GM18951 (cell line): ENCODE data around the gene CDH22.

Experiments used
- POLR2A ChIP-seq: IDR thresholded peaks from 4 replicates; pipeline ENCODE4 v1.6.1; 2011; ENCODE audit warnings: mild to moderate bottlenecking; ENCODE audit not compliant: insufficient read length, insufficient read depth; ENCODE audit errors: extremely low read depth
- in situ Hi-C: fragments of 300-500 bp; cut with MboI; formaldehyde crosslinking; loops from one replicate; pipeline ENCODE4 v1.12.0; 2022; ENCODE audit warnings: low sequenced_read_pairs, mixed read lengths, inconsistent platforms; ENCODE audit not compliant: unreplicated experiment

CDH22 gene

GRCh38 chr20:46178891-46179290 is 129.4 kb downstream of the CDH22 start:
- in situ Hi-C loops = no loop called here
- no peak for TF ChIP-seq POLR2A

GRCh38 chr20:46177768-46178167 is 130.5 kb downstream of the CDH22 start:
- in situ Hi-C loops = no loop called here

GRCh38 chr20:46176739-46177378 is 131.4 kb downstream of the CDH22 start:
- TF ChIP-seq POLR2A = no peak
- in situ Hi-C loops = no loop called here

More at GRCh38 chr20:46177768-46178167, 130.5 kb downstream of the CDH22 start:
- no peak for TF ChIP-seq POLR2A

DNA sequence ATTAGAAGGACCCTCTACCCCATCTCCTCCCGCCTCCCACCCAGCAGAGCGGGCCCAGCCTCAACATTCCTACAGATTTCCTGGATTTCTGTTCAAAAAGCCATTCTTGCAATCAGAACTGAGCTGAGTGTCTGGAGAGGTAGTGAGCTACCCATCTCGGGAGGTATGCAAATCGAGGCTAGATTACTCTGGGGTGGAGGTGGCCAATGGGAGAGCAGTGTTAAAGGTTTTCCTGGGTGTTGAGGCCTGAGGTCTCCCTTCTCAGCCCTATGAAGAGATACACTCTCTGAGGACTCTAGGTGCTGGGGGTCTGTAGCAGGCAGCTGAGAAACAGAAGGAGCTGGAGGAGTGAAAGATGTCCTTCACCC is 133.2 kb downstream of the CDH22 start:
- in situ Hi-C loops = no loop called here
- no peak for TF ChIP-seq POLR2A

- in situ Hi-C loops = no loop called here
- TF ChIP-seq POLR2A = no peak
These were observed 133.7 kb downstream of the CDH22 start for GRCh38 chr20:46174469-46175126.

DNA sequence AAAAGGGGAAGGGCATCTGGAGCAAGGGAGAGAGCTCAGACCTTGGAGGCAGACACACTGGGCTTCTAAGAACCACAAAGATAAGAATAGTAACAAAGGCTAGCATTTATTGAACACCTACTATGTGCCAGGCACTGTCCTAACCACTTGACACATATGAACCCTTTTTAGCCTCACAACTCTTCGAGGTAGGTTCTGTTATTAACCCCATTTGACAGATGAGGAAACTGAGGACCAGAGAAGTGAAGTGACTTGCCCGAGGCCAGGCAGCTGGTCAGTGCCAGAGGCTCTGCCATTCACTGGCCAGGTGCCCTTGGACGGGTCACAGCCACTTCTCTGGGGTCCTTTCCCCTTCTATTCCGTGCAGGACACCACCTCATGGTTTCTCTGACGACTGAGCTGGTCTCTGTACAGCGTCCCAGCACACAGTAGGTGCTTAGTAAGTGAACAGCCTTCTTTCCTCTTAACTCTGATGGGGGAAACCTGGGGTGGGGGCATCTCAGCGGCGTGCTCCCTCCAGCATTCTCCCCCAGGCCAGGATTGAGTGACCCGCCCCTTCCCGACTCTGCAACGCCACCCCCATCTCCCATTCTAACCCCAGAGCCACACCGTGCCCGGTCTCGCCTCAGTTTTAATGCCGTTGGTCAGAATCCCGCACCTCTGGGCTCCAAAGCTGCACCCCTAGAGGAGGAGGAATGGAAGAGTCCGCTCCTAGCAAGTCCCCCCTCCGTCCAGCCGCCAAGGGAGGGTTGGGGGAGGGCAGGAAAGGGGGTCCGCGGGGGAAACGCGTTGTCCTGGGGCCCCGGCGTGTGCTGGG is 134.4 kb downstream of the CDH22 start:
- in situ Hi-C loops = no loop called here
- no peak for TF ChIP-seq POLR2A

DNA sequence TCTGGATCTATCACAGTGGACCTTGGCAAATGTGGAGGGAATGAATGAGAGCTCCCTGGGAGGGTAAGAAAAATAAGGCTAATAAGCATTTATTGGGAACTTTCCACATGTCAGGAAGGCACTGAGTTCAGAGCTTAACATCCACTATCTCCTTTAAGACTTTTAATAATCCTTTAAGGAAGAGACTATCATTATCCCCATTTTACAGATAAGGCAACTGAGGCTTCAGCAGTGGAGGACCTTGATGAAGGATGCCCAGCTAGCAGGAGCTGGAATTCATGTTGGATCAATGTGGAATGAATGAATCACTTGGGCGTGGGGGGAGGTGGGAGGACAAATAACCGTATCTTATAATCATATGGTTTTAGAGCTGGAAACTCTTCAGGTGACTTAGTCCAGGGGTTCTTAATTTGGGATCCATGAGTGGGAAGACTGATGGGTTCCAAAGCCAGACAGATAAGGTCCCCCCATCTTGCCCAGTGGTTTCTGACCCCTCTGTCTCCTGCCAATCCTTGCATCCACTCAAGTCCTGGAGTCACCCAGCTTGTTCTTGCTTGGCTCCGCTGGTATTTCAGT is 135.2 kb downstream of the CDH22 start:
- no peak for TF ChIP-seq POLR2A
- in situ Hi-C loops = no loop called here

- TF ChIP-seq POLR2A = no peak
- in situ Hi-C loops = no loop called here
These were observed 135.8 kb downstream of the CDH22 start for GRCh38 chr20:46172455-46172854.

GRCh38 chr20:46171909-46172308 is 136.4 kb downstream of the CDH22 start:
- in situ Hi-C loops = no loop called here
- no peak for TF ChIP-seq POLR2A

DNA sequence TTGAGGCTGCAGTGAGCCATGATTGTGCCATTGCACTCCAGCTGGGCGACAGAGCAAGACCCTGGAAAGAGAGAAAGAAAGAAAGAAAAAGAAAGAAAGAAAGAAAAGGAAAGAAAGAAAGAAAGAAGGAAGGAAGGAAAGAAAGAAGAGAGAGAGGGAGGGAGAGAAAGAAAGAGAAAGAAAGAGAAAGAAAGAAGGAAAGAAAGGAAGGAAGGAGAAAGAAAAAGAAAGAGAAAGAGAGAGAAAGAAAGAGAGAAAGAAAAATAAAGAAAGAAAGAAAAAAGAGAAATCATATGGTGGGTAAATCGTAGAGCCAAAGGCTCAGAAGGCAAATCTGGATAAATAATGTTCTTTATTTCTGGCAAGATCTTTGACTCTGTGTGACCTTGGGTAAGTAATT is 136.8 kb downstream of the CDH22 start:
- no peak for TF ChIP-seq POLR2A
- in situ Hi-C loops = no loop called here

DNA sequence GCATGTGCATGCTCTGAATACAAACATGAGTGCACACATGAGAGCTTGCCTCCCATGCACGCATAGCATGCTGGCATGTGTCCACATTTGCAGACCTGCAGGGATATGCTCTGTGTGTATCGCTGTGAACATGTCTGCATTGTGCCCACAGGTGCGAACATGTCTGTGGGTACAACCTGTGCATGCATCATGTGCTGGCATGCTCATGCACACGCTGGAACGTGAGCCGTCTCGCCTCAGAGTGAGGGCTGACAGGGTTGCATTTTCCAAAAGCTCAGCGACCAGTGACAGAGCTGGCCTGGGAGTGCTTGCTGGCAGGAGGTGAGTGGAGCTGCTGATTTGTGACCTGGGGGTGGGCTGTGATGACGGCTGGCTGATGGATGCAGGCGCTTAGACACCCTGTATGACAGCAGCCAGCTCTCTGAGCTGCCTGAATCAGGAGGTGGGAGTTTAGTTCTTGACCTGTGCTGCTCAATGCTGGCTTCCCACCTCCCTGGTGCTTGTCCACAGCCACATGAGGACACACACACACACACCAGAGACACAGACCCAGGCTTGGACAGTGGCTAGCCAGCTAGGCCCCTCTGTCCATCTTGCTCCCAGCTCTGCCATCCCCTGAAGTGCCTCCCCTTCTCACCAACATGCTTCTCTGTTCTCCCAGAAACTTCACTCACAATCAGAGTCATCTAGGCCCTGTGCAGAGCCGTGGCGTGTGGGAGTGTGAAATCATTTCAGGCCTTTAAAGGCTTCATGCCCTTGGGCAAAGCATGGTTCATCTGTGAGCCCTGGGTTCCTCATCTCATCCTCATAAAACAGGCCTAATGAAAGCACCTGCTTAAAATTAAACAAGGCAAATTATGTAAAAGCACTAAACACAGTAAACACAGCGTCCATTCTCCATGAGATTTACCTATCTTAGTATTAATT is 138.8 kb downstream of the CDH22 start:
- in situ Hi-C loops = no loop called here
- TF ChIP-seq POLR2A = no peak

GRCh38 chr20:46168438-46168837 is 139.9 kb downstream of the CDH22 start:
- TF ChIP-seq POLR2A = no peak

More at GRCh38 chr20:46168438-46168837, 139.9 kb downstream of the CDH22 start:
- in situ Hi-C loops = no loop called here
